GM06990 (cell line): ENCODE measurements around the gene ABHD12.

Experiments
- DNase-seq: peaks from one replicate; pipeline ENCODE4 v3.0.0-alpha.2; 2011; ENCODE audit not compliant: insufficient read length; ENCODE audit errors: extremely low read depth
- H3K27me3 ChIP-seq: replicated peaks from 2 replicates; pipeline ENCODE4 v1.6.0; 2011; ENCODE audit warnings: low read length; ENCODE audit not compliant: control insufficient read depth, insufficient read depth
- H3K36me3 ChIP-seq: 2 replicates; pipeline ENCODE4 v1.5.1; 2011; ENCODE audit warnings: low read length; ENCODE audit not compliant: control insufficient read depth, insufficient read depth
- H3K4me3 ChIP-seq: replicated peaks from 2 replicates; pipeline ENCODE4 v1.5.1; 2011; ENCODE audit warnings: low read depth, mild to moderate bottlenecking, control low read depth, low read length
- CTCF ChIP-seq: IDR thresholded peaks from 2 replicates; pipeline ENCODE4 v1.5.1; 2011; ENCODE audit warnings: low read length, control low read depth, mild to moderate bottlenecking, inconsistent platforms; ENCODE audit not compliant: insufficient read depth, poor library complexity, severe bottlenecking

Gene ABHD12

GRCh38 chr20:25321991-25322390 is 68.6 kb downstream of the ABHD12 start:
- DNase-seq: no peak
- H3K27me3 ChIP-seq: no peaks in the 10 kb centered on the region
- H3K4me3 ChIP-seq: no peak overlapping the region
- TF ChIP-seq CTCF: no peak
- peaks cover 5% of the 10 kb centered on the region for H3K36me3 ChIP-seq

- no peak for DNase-seq
- TF ChIP-seq CTCF: no peak
- no peaks in the 10 kb centered on the region for H3K27me3 ChIP-seq
- H3K4me3 ChIP-seq: no peak overlapping the region
- peaks cover 5% of the 10 kb centered on the region for H3K36me3 ChIP-seq
These were observed 69.3 kb downstream of the ABHD12 start for GRCh38 chr20:25321262-25321831.

GRCh38 chr20:25320035-25320800 is 70.4 kb downstream of the ABHD12 start:
- Histone ChIP-seq H3K36me3 (peaks cover 6% of the 10 kb centered on the region), H3K4me3 (no peak overlapping the region), H3K27me3 (no peaks in the 10 kb centered on the region)
- DNase-seq: no peak
- no peak for TF ChIP-seq CTCF

GRCh38 chr20:25319241-25320034 is 71.2 kb downstream of the ABHD12 start:
- H3K4me3 ChIP-seq: no peak overlapping the region
- no peaks in the 10 kb centered on the region for H3K27me3 ChIP-seq
- peaks cover 6% of the 10 kb centered on the region for H3K36me3 ChIP-seq
- no peak for TF ChIP-seq CTCF
- DNase-seq: no peak

GRCh38 chr20:25318471-25319240 is 72.0 kb downstream of the ABHD12 start:
- peak; percentile 76 for DNase-seq
- Histone ChIP-seq H3K27me3 (no peaks in the 10 kb centered on the region), H3K4me3 (no peak overlapping the region; the same call in 1 of the 2 replicates), H3K36me3 (peaks cover 6% of the 10 kb centered on the region)
- no peak for TF ChIP-seq CTCF
